Upper lobe of left lung (tissue), 6 donors: ENCODE data around the gene PYURF. TPM values are rescaled to one million over a fixed set of nuclear protein-coding genes. Genes with fewer than 3 reads are reported as not detected.

Experiments used
- ATAC-seq, 2 donors: fragments of 200-7000 bp; cut with Tn5 transposase; one replicate each; pipeline ENCODE4 v1.9.1; 2022; ENCODE audit warnings: mild to moderate bottlenecking in 2 of 2, moderate library complexity in 2 of 2; ENCODE audit not compliant: low FRiP score in 2 of 2
- DNase-seq, 2 donors: peaks; one replicate each; pipeline ENCODE4 v3.0.0-alpha.2; 2019 to 2020
- H3K27ac ChIP-seq, 4 donors: fragments of 200-600 bp; sonication (generic); one replicate each; pipeline ENCODE4 v1.5.1; 2016 to 2019
- H3K27me3 ChIP-seq, 4 donors: fragments of 200-600 bp; sonication (generic); one replicate each; pipeline ENCODE4 v1.5.1; 2017 to 2019
- H3K36me3 ChIP-seq, 4 donors: fragments of 200-600 bp; sonication (generic); one replicate each; pipeline ENCODE4 v1.5.1; 2016 to 2019
- H3K4me1 ChIP-seq, 4 donors: fragments of 200-600 bp; sonication (generic); one replicate each; pipeline ENCODE4 v1.5.1; 2018 to 2019
- H3K4me3 ChIP-seq, 4 donors: fragments of 200-600 bp; sonication (generic); one replicate each; pipeline ENCODE4 v1.5.1; 2017 to 2019; ENCODE audit warnings: mild to moderate bottlenecking in 2 of 4, moderate library complexity in 1 of 4
- H3K9me3 ChIP-seq, 4 donors: fragments of 200-600 bp; sonication (generic); one replicate each; pipeline ENCODE4 v1.5.1; 2018 to 2019
- CTCF ChIP-seq, 6 experiments: fragments of 450-650 bp in 4 of 6; fragments of 200-600 bp in 2 of 6; sonication (generic) in 2 of 6; IDR thresholded peaks; one replicate each; pipeline ENCODE4 v1.5.1; 2016 to 2019; ENCODE audit warnings: antibody characterized with exemption in 6 of 6
- EP300 ChIP-seq, 4 donors: sonication (generic); formaldehyde crosslinking; IDR thresholded peaks; one replicate each; pipeline ENCODE4 v1.5.1; 2017; ENCODE audit warnings: antibody characterized with exemption in 4 of 4, control low read depth in 2 of 4
- POLR2A ChIP-seq, 4 donors: fragments of 450-650 bp; IDR thresholded peaks; one replicate each; pipeline ENCODE4 v1.5.1; 2016 to 2017; ENCODE audit warnings: antibody characterized with exemption in 4 of 4, mild to moderate bottlenecking in 2 of 4
- POLR2AphosphoS5 ChIP-seq, 2 donors: sonication (generic); formaldehyde crosslinking; IDR thresholded peaks; one replicate each; pipeline ENCODE4 v1.5.1; 2017; ENCODE audit warnings: antibody characterized with exemption in 2 of 2
- WGBS, 2 donors: methylation state at CpG; one replicate each; pipeline ENCODE4 v1.1.5; 2017 to 2018; 5-methylcytosine and 5-hydroxymethylcytosine counted together
- total RNA-seq, 6 donors: library from RNA; depleted of rRNA in 4 of 6; stranded (reverse); fragments of >200 nt in 4 of 6; gene quantifications; one replicate each; pipeline versions ENCODE4 v1.1.0 to v1.2.1, GENCODE V29; 2016 to 2021
- donor health status: DM: no; HTN: no; CAD: no; lungs with moderate emphysema.
- donor health status: DM: no; HTN: yes; CAD: no; lungs with severe emphysema.

PYURF gene
- total RNA-seq, 6 donors from 2014 or later: 24.1 to 71.4 (median 62.0) TPM

- Histone ChIP-seq H3K27ac (no peak overlapping the region), H3K36me3 (peaks cover 0 to 25% (median 2%) of the 10 kb centered on the region in 4 donors), H3K4me3 (no peak overlapping the region), H3K9me3 (no peaks in the 10 kb centered on the region), H3K4me1 (no peaks in the 10 kb centered on the region), H3K27me3 (no peaks in the 10 kb centered on the region)
- TF ChIP-seq POLR2A (IDR thresholded peaks at IDR 0.05): no peak
- TF ChIP-seq CTCF (IDR thresholded peaks at IDR 0.05): no peak
- no peak for TF ChIP-seq POLR2AphosphoS5 (IDR thresholded peaks at IDR 0.05)
- no peak for TF ChIP-seq EP300 (IDR thresholded peaks at IDR 0.05)
- DNase-seq (no peak), ATAC-seq (no peak)
- WGBS, 2 donors: 69 to 84% methylated on average over 2 to 4 of the region's 5 CpGs
Observed at GRCh38 chr4:88477229-88477860, 46.2 kb downstream of the PYURF start.

Other genes with a start within 250 kb of the PYURF start
- gene PPM1K, start 239.2 kb downstream of the PYURF start, total RNA-seq: 10 to 100 TPM; 18.4 to 56.0 (median 26.0) TPM
- gene HERC6, start 144.9 kb downstream of the PYURF start, total RNA-seq: 10 to 100 TPM in 4 of 6 donors, 1 to 10 TPM in 2; 6.7 to 27.2 (median 13.1) TPM
- 10 to 100 TPM in 3 of 6 donors, 1 to 10 TPM in 3; 4.3 to 18.1 (median 9.8) TPM for gene HERC5, start 66.7 kb downstream of the PYURF start, total RNA-seq
- gene HERC3, start 68.7 kb upstream of the PYURF start, total RNA-seq: 100 to 1,000 TPM in 1 of 6 donors, 10 to 100 TPM in 5; 37.5 to 103 (median 49.7) TPM
- gene NAP1L5, start 174.1 kb upstream of the PYURF start, total RNA-seq: 1 to 10 TPM in 5 of 6 donors, not detected in 1; 1.5 to 3.0 (median 2.8) TPM